Activated naive CD8-positive, alpha-beta T cell (primary cell): ENCODE results near the gene CPA5.

ENCODE experiments used
- H3K27ac Mint-ChIP-seq: one replicate; pipeline ENCODE4 v1.8.0; 2021; ENCODE audit warnings: mixed read lengths
- H3K27me3 Mint-ChIP-seq: one replicate; pipeline ENCODE4 v1.8.0; 2021; ENCODE audit warnings: mixed read lengths
- H3K36me3 Mint-ChIP-seq: one replicate; pipeline ENCODE4 v1.8.0; 2021; ENCODE audit warnings: mixed read lengths
- H3K4me1 Mint-ChIP-seq: one replicate; pipeline ENCODE4 v1.8.0; 2021; ENCODE audit warnings: low read depth, mixed read lengths
- H3K4me3 Mint-ChIP-seq: one replicate; pipeline ENCODE4 v1.8.0; 2021; ENCODE audit warnings: mild to moderate bottlenecking, mixed read lengths
- H3K9me3 Mint-ChIP-seq: one replicate; pipeline ENCODE4 v1.8.0; 2021; ENCODE audit warnings: low read depth, mixed read lengths

CPA5 gene

GRCh38 chr7:130387628-130388403 lies 43.2 kb downstream of the CPA5 start:
- peaks cover 2% of the 10 kb centered on the region for H3K36me3 Mint-ChIP-seq
- H3K27me3 Mint-ChIP-seq = no peaks in the 10 kb centered on the region
- peaks cover 5% of the 10 kb centered on the region for H3K4me1 Mint-ChIP-seq
- H3K9me3 Mint-ChIP-seq = no peaks in the 10 kb centered on the region
- H3K4me3 Mint-ChIP-seq = no peak overlapping the region
- no peak overlapping the region for H3K27ac Mint-ChIP-seq

- H3K4me3 Mint-ChIP-seq = no peak overlapping the region
- peaks cover 14% of the 10 kb centered on the region for H3K4me1 Mint-ChIP-seq
- no peak overlapping the region for H3K27ac Mint-ChIP-seq
- H3K36me3 Mint-ChIP-seq = peaks cover 2% of the 10 kb centered on the region
- H3K27me3 Mint-ChIP-seq = no peaks in the 10 kb centered on the region
- no peaks in the 10 kb centered on the region for H3K9me3 Mint-ChIP-seq
These were observed 44.1 kb downstream of the CPA5 start for GRCh38 chr7:130388671-130389070.

- Mint-ChIP-seq H3K4me3 (no peak overlapping the region), H3K9me3 (no peaks in the 10 kb centered on the region), H3K4me1 (peaks cover 32% of the 10 kb centered on the region), H3K27me3 (no peaks in the 10 kb centered on the region), H3K36me3 (peaks cover 2% of the 10 kb centered on the region), H3K27ac (no peak overlapping the region)
These were observed 45.9 kb downstream of the CPA5 start for GRCh38 chr7:130390486-130390885.

DNA sequence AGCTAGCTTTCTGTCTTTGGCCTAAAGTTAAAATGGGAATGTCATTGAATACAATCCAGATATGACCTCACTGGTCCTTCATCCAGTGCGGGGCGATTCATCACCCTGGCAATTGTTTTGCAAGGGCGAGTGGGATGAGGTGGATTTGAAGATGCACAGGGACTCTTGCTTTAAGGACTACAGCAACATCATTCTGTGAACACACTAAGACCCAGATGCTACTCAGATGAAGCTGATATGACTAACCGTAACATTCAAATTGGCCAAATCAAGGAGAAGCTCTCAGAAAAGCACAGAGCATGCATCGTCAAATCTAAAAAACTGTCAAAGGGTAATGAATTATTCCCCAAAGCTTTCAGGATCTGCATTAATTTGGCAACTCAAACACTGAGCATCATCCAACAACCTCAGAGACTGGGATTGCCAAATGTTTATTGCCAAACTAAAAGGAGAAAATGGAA lies 48.5 kb downstream of the CPA5 start:
- Mint-ChIP-seq H3K36me3 (peaks cover 4% of the 10 kb centered on the region), H3K9me3 (no peaks in the 10 kb centered on the region), H3K4me3 (no peak overlapping the region), H3K27ac (peak overlapping the region; percentile 83), H3K4me1 (peaks cover 44% of the 10 kb centered on the region), H3K27me3 (no peaks in the 10 kb centered on the region)

DNA sequence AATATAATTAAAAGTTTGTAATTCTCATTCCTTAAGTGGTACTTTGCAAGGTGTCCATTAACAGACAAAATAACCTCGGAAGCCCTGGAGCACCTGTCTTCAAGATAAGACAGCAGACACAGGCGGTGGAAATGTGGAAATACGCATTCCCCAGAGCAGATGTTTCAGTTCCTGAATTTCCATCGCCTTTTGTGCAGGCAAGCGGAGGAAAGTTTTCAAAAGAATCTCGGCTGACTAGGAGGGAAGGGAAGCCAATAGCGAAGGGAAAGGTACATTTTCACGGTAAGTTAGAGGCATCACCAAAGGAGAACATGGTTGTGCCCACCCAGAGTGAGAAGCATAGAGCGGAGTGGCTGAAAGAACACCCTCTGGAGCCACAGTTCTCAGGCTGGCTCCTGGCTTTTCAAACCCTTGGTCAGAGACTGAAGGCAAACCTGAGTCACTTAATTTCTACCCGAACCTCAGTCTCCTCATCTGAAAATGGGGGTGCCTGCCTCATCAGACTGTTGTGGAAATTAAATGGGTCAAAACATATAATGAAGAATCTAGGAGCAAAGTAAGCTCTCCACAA lies 49.3 kb downstream of the CPA5 start:
- peak overlapping the region; percentile 82 for H3K4me3 Mint-ChIP-seq
- peaks cover 44% of the 10 kb centered on the region for H3K4me1 Mint-ChIP-seq

DNA sequence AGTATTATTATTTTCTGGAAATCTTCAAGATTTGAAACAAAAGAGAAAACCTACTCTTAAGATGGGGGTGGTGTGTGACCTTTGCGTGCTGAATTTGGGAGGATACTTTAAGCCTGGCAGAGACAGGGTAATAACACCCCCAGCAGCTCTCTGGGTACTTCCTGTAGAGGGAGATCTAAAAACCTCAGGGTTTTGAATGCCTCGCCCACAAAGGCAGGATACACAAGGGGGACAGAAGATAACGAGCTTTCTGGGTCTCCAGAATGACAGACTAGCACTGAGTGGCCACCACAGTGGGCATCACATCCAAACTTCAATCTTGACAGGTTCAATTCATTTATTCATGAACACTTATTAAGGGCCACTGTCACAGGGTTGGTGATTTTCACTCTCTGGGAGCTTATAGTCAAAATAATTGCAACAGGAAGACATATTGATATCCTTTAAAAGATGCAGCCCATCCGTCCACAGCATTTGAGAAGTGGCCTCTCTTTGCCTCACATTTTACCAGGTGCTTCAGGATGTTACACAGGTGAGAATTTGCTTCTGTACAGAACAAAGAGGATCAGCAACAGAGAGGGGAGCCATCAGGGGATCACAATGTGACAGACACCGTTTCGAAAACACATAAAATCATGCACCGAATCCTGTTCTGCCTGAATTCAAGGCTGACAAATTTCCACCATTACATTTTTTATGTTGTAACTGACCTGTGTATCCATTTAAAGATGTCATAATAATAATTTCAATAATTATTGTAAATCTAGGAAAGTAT lies 50.0 kb downstream of the CPA5 start:
- H3K4me1 Mint-ChIP-seq = peaks cover 44% of the 10 kb centered on the region
- no peaks in the 10 kb centered on the region for H3K27me3 Mint-ChIP-seq
- H3K36me3 Mint-ChIP-seq = peaks cover 12% of the 10 kb centered on the region
- no peaks in the 10 kb centered on the region for H3K9me3 Mint-ChIP-seq
- H3K27ac Mint-ChIP-seq = peak overlapping the region; percentile 83
- H3K4me3 Mint-ChIP-seq = peak overlapping the region; percentile 82

More for the DNA sequence above, 49.3 kb downstream of the CPA5 start:
- Mint-ChIP-seq H3K9me3 (no peaks in the 10 kb centered on the region), H3K36me3 (peaks cover 12% of the 10 kb centered on the region), H3K27ac (peak overlapping the region; percentile 83), H3K27me3 (no peaks in the 10 kb centered on the region)

GRCh38 chr7:130395421-130395820 lies 50.8 kb downstream of the CPA5 start:
- H3K9me3 Mint-ChIP-seq = no peaks in the 10 kb centered on the region
- H3K4me3 Mint-ChIP-seq = peak overlapping the region; percentile 59
- H3K27ac Mint-ChIP-seq = peak overlapping the region; percentile 83

GRCh38 chr7:130396109-130396508 lies 51.5 kb downstream of the CPA5 start:
- H3K9me3 Mint-ChIP-seq = no peaks in the 10 kb centered on the region
- H3K4me3 Mint-ChIP-seq = peak overlapping the region; percentile 63
- H3K27ac Mint-ChIP-seq = peak overlapping the region; percentile 85

More at GRCh38 chr7:130395421-130395820, 50.8 kb downstream of the CPA5 start:
- Mint-ChIP-seq H3K36me3 (peaks cover 12% of the 10 kb centered on the region), H3K4me1 (peaks cover 44% of the 10 kb centered on the region), H3K27me3 (no peaks in the 10 kb centered on the region)

DNA sequence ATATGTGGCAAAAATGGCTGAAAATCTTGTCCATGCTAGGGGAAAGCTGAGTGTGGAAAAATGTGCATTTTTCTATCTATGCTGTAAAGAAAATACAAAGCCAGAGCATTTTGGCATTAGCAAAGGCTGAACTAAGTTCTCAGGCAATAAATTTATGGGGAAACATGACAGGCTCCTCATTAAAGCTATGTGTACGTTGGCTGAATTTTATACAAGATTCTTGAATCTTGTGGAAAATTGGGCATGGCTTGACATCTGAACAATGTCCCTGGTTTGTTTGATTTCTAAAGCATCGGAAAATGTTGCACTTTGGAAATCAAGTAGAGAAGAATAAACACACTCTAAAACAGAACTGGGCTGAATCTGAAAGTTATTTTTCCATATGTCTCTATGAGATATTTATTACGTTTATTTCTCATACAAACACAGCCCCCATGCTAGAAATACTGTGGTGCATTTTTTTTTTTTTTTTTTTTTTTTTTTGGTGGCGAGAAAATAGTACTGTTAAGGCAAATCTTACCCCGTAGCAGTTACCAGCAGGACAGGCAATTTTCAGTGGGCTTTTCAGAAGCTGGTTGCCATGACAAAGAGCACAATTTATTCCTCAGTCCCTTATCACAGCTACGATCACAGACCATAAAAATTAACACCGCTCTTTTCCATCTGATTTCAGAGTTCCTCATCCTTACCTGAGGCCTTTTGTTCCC lies 52.6 kb downstream of the CPA5 start:
- peaks cover 43% of the 10 kb centered on the region for H3K4me1 Mint-ChIP-seq
- peaks cover 14% of the 10 kb centered on the region for H3K36me3 Mint-ChIP-seq
- no peaks in the 10 kb centered on the region for H3K27me3 Mint-ChIP-seq
- H3K4me3 Mint-ChIP-seq = no peak overlapping the region
- no peaks in the 10 kb centered on the region for H3K9me3 Mint-ChIP-seq
- no peak overlapping the region for H3K27ac Mint-ChIP-seq

More at GRCh38 chr7:130396109-130396508, 51.5 kb downstream of the CPA5 start:
- H3K36me3 Mint-ChIP-seq = peaks cover 14% of the 10 kb centered on the region
- no peaks in the 10 kb centered on the region for H3K27me3 Mint-ChIP-seq
- peaks cover 44% of the 10 kb centered on the region for H3K4me1 Mint-ChIP-seq

GRCh38 chr7:130397758-130398073 lies 53.1 kb downstream of the CPA5 start:
- no peak overlapping the region for H3K27ac Mint-ChIP-seq
- H3K9me3 Mint-ChIP-seq = no peaks in the 10 kb centered on the region
- H3K4me1 Mint-ChIP-seq = peaks cover 40% of the 10 kb centered on the region
- H3K27me3 Mint-ChIP-seq = no peaks in the 10 kb centered on the region
- no peak overlapping the region for H3K4me3 Mint-ChIP-seq
- H3K36me3 Mint-ChIP-seq = peaks cover 18% of the 10 kb centered on the region

DNA sequence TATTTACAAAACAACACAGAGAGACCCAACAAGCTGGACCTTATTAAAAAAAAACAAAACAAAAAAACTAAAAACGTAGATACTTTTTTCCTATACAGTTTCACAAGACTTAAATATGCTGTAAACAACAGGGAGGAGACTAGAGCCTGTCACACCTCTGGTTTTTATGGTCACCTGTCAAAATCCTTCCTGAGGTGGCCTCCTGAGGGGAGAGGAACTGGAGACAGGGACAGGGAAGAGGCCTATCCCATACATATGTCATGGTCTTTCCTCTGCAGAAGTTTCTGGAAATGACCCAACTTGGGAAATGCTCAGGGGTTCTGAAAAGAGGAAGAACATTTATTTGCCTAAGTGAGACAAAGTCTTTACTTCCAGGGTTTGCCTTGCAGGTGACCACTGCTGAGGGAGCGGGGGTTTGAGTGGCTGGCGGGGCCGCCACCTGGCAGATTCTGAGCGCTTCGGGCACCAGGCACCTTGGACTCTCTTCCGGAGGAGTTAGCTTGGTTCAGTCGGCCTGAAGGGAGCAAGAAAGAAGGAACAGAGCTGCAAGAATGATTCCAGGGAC lies 54.0 kb downstream of the CPA5 start:
- H3K36me3 Mint-ChIP-seq = peaks cover 22% of the 10 kb centered on the region
- peak overlapping the region; percentile 16 for H3K27ac Mint-ChIP-seq
- no peak overlapping the region for H3K4me3 Mint-ChIP-seq

GRCh38 chr7:130400120-130400572 lies 55.5 kb downstream of the CPA5 start:
- no peaks in the 10 kb centered on the region for H3K9me3 Mint-ChIP-seq
- no peak overlapping the region for H3K27ac Mint-ChIP-seq
- H3K4me3 Mint-ChIP-seq = no peak overlapping the region
- peaks cover 16% of the 10 kb centered on the region for H3K4me1 Mint-ChIP-seq
- H3K27me3 Mint-ChIP-seq = no peaks in the 10 kb centered on the region
- peaks cover 22% of the 10 kb centered on the region for H3K36me3 Mint-ChIP-seq

More for the DNA sequence above, 54.0 kb downstream of the CPA5 start:
- Mint-ChIP-seq H3K4me1 (peaks cover 31% of the 10 kb centered on the region), H3K27me3 (no peaks in the 10 kb centered on the region), H3K9me3 (no peaks in the 10 kb centered on the region)

GRCh38 chr7:130401101-130401500 lies 56.5 kb downstream of the CPA5 start:
- Mint-ChIP-seq H3K4me1 (peaks cover 9% of the 10 kb centered on the region), H3K4me3 (no peak overlapping the region), H3K27ac (no peak overlapping the region), H3K27me3 (no peaks in the 10 kb centered on the region), H3K9me3 (no peaks in the 10 kb centered on the region), H3K36me3 (peaks cover 24% of the 10 kb centered on the region)

GRCh38 chr7:130401578-130401977 lies 57.0 kb downstream of the CPA5 start:
- Mint-ChIP-seq H3K27ac (no peak overlapping the region), H3K36me3 (peaks cover 24% of the 10 kb centered on the region), H3K4me1 (peaks cover 5% of the 10 kb centered on the region), H3K9me3 (no peaks in the 10 kb centered on the region), H3K4me3 (no peak overlapping the region), H3K27me3 (no peaks in the 10 kb centered on the region)
